Fibroblast of skin of scalp (primary cell): Measurements from ENCODE around the gene ARHGAP11A.
A peak's percentile ranks its signal among the peaks of the same experiment; 100 is the strongest.

Experiments
- DNase-seq: peaks from one replicate; pipeline ENCODE4 v3.0.0-alpha.2; 2013

Gene ARHGAP11A

GRCh38 chr15:32656091-32656490, 40.8 kb downstream of the ARHGAP11A start:
- no peak for DNase-seq

GRCh38 chr15:32656496-32656895, 41.2 kb downstream of the ARHGAP11A start:
- DNase-seq = no peak

GRCh38 chr15:32657198-32657883, 42.0 kb downstream of the ARHGAP11A start:
- DNase-seq = no peak

- no peak for DNase-seq
These were observed 42.6 kb downstream of the ARHGAP11A start for GRCh38 chr15:32657941-32658340.

GRCh38 chr15:32659340-32660155, 44.2 kb downstream of the ARHGAP11A start:
- DNase-seq = peak; percentile 96

GRCh38 chr15:32663671-32664070, 48.4 kb downstream of the ARHGAP11A start:
- no peak for DNase-seq

GRCh38 chr15:32664796-32665195, 49.5 kb downstream of the ARHGAP11A start:
- peak; percentile 50 for DNase-seq

- no peak for DNase-seq
These were observed 52.0 kb downstream of the ARHGAP11A start for GRCh38 chr15:32667321-32667720.

- peak; percentile 53 for DNase-seq
These were observed 53.6 kb downstream of the ARHGAP11A start for GRCh38 chr15:32668942-32669341.

GRCh38 chr15:32669896-32670611, 54.8 kb downstream of the ARHGAP11A start:
- peak; percentile 94 for DNase-seq

GRCh38 chr15:32670623-32671022, 55.3 kb downstream of the ARHGAP11A start:
- no peak for DNase-seq

- peak; percentile 94 for DNase-seq
These were observed 56.3 kb downstream of the ARHGAP11A start for GRCh38 chr15:32671339-32672325.

GRCh38 chr15:32674681-32675080, 59.4 kb downstream of the ARHGAP11A start:
- no peak for DNase-seq

GRCh38 chr15:32675466-32675865, 60.2 kb downstream of the ARHGAP11A start:
- no peak for DNase-seq

- no peak for DNase-seq
These were observed 60.9 kb downstream of the ARHGAP11A start for GRCh38 chr15:32676169-32676568.

- DNase-seq = peak; percentile 75
These were observed 62.0 kb downstream of the ARHGAP11A start for GRCh38 chr15:32677238-32677750.

- DNase-seq = peak; percentile 30
These were observed 64.0 kb downstream of the ARHGAP11A start for GRCh38 chr15:32679298-32679690.

GRCh38 chr15:32682569-32682968, 67.3 kb downstream of the ARHGAP11A start:
- peak; percentile 96 for DNase-seq

GRCh38 chr15:32682977-32683630, 67.8 kb downstream of the ARHGAP11A start:
- DNase-seq = no peak

- peak; percentile 94 for DNase-seq
These were observed 68.7 kb downstream of the ARHGAP11A start for GRCh38 chr15:32683906-32684584.

- peak; percentile 80 for DNase-seq
These were observed 70.3 kb downstream of the ARHGAP11A start for GRCh38 chr15:32685576-32685975.
